Measurements from ENCODE around the gene PHF20.
"Not testable (repeated sequence)": the region's sequence is repeated elsewhere in the genome, so short reads cannot be mapped to it uniquely, and the experiment has no call there.

The PHF20 gene

DNA sequence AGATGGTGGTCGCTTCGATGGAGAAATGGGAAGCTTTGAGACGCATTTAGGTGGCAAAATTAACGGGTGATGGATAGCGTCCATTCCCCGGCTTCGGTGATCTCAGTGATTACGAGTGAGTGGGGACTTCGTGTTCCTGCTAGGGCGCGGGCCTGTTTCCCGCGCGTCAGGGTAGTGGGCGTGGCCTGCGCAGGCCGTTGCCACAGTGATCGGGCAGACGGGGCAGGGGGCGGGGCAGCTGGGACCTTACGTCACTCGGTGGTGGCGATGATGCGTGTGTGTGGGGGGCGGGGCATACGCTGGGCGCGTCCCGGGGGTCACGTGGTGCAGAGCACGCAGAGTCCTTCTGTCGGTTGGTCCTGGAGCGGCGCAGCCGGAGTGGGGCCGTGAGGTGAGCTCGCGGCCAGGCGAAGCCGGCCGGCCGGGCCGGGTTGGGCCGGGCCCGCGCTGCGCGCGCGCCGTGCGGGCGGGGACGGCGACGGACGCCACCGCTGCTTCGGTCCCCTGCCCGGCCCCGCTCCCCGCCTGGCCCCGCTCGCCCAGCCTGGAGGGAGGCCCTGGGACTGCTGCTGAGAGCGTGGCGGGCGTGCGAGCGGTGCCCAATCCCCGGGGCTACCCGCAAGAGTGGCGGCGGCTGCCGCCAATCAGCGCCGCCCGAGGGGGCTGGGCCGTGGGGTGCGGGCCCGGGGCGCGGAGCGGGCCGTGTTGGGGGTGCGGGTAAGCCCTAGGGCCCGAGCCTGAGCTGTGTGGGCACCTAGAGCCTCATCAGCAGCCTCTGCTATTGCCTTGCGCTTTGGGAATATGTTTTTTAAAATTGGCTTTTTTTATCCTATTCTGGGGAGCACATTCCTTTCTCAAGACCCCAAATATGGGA lies at the start of gene PHF20:
PHF20 (plus strand) TSS at position 327 of the 874 bp plus-strand sequence. CDS start 29,508 bp downstream, outside the sequence.
- peak; percentile 94 to 97 (median 95) for DNase-seq

DNA sequence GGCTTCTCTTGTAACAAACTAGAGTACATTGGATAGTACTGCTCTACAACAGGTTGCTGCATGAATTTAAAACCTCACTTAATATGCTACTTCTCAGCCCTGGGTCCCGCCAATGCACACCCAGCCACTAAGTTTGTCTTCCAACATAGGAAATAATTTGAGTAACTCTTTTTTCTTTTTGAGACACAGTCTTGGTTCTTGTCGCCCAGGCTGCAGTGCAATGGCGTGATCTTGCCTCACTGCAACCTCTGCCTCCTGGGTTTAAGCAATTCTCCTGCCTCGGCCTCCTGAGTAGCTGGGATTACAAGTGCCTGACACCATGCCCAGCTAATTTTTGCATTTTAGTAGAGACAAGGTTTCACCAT lies 48.6 kb upstream of the PHF20 start:
- DNase-seq, result not testable (repeated sequence)

DNA sequence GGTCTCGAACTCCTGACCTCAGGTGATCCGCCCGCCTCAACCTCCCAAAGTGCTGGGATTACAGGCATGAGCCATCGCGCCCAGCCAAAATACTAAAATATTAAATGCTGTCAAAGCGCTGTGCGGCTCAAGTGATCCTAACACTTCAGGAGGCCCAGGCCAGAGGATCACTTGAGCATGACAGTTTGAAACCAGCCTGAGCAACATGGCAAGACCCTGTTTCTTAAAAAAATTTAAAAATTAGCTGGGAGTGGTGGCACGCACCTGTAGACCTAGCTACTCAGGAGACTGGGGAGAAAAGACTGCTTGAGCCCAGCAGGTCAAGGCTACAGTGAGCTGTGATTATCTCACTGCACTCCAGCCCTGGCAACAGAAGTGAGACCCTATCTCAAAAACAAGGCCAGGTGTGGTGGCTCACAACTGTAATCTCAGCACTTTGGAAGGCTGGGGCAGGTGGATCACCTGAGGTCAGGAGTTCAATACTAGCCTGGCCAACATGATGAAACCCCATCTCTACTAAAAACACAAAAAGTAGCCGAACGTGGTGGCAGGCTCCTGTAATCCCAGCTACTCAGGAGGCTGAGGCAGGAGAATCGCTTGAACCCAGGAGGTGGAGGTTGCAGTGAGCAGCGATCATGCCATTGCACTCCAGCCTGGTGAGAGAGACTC lies 48.0 kb upstream of the PHF20 start:
- not testable (repeated sequence) for DNase-seq

DNA sequence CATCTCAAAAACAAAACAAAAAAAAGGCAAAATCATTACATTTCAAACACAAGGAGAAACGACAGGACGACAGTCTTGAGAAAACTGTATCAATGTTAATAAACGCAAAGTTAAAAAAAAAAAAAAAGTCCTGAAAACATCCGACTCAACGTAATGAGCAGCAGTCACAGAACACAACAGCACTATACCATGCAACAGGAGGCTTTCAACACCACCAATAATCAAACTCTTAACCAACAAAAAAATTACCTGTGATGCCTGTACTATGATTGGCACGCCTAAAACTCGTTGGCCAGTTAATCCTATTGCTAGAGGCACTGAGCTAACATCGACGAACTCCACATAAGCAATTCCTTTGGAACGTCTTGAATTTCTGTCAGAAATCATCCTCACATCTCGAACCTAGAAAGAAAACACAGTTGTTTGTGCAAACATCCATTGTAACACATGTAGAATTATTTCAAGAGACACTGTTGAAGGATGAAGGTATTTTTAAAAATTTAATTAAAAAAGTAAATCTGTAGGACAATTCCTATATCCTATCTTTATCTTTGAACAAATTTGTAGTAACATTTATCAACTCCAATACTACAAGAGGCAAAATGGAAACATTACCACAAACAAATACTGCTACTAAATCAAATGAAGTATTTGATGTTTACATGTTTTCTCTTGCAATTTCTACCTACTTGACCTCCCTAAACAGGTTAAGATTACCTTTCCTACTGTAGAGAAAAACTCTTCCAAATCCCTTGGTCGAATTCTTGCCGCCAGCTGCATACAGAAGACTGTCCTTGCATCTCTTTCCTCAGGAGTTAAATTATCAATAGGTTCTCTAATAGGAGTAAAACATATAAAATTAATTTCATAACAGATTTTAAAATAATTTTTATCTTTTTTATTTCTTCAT lies 47.2 kb upstream of the PHF20 start:
- DNase-seq, result no peak

DNA sequence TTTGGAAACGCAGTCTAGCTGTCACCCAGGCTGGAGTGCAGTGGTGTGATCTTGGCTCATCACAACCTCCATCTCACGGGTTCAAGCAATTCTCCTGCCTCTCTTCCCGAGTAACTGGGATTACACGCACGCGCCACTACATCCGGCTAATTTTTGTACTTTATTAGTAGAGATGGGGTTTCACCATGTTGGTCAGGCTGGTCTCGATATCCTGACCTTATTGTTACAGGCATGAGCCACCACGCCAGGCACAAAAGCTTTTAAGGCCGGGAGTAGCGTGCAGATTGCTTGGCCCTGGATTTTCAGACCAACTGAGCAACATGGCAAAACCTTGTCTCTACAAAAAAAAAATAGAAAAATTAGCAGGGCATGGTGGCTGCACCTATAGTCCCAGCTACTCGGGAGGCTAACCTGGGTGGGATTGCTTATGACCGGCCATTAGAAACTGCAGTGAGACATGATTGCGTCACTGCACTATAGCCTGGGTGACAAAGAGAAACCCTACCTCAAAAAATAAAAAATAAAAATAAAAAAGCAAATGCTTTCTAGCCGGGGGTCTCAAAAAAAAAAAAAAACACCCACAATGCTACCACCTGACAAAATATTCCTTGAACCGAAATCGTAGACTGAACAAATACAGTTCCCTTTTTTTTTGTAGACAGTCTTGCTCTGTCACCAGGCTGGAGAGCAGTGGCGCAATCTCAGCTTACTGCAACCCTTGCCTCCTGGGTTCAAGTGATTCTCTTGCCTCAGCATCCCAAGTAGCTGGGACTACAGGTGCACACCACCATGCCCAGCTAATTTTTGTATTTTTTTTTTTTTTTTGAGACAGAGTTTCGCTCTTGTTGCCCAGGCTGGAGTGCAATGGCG lies 44.7 kb upstream of the PHF20 start:
- no peak for DNase-seq

DNA sequence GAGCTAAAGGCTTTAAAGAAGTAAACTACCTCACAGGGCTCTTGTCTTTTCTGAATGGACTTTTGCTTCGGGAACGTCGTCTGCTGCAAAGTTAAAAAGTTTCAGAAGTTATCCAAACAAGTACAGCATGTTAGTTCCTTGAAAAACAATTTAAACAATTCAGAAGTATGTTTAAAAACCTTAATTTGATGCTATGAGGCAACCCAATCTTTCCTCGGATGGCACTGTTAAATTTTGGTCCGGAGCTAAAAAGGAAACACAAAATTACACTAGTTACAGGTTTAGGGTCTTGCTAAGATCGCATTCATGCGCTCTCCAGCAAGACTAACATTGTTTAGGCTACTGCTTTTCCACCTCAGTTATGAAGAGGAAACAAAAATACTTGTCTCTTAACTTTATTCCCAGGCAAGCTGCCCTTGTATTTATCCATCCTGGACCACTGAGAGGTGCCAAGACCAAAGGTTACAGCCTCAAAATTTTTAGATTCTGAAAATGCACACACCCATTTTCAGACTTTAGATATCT lies 42.5 kb upstream of the PHF20 start:
- DNase-seq, result no peak

DNA sequence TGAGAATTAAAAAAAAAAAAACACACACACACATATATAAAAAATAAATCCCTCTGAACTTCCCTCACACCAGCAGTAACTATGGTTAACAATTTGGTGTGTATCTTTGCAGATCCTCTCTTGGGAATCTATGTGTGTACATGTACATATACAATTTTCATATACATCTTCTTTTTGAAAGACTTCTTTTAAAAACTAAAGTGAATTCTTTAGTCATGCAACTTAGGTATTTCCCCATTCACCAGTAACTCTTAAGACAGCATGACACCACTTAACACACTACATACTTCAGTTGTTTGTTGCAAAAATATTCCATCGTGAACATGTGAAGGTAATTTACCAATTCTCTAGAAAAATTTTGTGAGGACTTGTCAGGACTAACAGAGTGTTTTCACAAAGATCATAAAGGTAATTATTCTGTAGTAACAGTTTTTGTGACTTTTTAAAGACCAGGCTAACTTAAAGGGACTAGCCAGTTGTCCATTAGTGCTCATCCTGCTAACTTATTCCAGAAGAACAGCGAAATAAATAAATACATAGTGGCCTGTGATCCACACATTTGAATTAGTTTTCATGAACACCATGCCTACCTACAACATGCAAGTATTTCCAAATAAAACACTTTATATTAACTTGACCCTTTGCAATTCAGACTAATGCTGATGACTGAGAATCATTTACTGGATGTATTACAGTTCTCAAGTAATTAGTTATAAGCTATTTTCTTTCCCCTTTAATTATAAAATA lies 41.8 kb upstream of the PHF20 start:
- DNase-seq, result no peak

DNA sequence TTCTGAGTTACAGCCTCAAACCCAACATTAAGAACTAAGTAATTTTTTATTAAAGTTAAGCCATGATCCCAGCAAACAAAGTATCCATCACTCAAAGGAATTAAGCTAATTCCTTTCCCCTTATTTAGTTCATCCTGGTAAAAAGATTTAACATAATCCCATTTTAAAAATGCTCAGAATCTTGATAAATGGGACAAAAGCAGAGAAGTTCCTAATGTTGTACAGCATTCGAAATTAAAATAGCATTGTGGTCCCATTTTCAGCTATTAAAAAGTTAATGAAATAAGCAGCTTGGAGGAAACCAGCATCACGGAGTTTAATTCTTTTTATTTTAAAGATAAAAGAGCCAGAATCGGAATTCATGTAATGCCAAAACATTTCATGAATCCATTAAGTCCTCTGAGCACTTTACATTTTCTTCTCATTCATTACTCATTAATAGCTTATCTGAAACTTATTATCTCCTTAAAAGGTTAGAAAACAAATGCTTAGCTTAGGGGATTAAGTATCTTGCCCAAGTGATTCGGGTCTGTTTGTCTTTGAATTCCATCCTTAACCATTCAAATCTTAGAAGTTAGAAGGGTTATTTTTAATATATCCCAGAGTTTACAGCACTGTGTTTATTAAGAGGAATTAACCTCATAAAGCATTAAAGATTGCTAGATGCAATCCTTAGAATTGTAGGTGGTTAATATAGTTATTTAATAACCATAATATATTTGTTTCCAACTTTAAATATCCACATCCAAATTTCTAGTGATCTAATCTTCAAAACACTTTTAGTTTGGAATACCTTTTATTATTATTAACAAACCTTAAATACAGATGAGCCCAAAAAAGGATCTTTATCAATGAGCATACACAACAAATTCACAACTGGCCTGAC lies 41.0 kb upstream of the PHF20 start:
- no peak for DNase-seq

DNA sequence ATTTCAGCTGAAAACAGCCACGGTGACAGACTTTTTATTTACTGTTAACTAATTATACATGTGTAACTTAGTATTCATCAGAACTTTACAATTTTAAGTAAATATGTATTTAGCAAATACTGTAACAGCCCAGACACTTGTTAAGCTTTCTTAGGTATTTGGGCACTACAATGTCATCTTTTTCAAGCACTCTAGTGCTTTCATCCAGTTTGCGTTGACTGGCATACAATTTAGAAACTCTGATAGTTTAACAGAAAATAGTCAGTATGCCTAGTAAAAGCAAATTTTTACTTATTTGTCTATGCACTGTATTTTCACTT lies 40.4 kb upstream of the PHF20 start:
- no peak for DNase-seq

DNA sequence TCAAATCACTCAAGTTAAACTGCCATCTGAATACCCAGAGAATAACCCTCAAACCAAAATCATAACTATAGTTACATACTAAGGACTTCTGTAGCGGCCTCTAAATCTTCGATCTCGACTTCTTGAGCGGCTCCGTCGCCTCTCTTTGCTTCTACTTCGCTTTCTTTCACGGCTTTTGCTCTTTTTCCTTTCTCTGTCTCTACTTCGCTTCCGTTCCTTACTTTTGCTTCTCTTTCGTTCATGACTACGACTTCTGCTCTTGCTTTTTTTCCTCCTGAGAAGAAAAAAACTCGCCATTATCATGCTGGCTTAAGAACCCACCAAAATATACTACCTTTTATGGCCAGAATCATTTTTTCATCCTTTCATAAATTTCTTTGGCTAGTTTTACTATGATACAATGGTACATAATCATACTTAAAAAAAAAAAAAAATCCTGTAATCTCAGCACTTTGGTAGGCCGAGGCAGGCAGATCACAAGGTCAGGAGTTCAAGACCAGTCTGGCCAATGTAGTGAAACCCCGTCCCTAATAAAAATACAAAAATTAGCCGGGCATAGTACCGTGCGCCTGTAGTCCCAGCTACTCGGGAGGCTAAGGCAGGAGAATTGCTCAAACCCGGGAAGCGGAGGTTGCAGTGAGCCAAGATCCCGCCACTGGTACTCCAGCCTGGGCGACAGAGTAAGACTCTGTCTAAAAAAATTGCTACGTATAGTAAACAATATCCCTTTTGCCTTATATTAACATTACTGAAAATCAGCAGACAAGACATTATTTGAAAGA lies 39.8 kb upstream of the PHF20 start:
- DNase-seq, result no peak

DNA sequence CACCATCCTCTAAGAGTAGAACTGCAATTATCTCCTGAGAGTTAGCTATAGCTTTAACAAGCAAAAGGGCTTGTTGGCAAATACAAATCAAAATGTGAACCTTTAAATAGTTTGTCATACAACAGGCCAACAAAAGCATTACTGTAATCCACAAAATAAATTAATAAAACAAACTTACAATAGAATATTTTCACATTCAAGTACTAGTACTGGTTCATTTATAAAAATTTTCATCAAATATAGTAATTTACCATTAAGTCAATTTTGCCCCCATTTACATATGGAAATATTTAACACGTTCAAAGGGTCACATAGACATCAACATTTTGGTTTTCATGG lies 39.2 kb upstream of the PHF20 start:
- no peak for DNase-seq

DNA sequence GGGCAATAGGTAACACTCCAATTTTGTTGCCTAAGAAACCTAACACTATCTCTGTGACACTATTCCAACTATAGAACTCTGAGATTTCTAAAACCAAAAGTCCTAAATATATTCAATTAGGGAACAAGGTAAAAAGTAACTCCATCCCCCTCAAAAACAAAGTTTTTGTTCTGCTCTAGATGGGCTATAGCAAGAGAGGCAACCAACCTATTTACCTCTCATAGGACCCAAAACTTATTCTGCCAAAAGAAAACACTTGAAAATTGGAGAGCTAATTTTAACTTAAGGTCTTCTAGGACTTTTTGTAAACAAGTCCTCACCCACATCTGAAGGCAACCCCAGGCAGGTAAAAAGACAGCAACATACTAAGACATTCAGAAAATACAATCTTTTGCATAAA lies 37.4 kb upstream of the PHF20 start:
- no peak for DNase-seq

DNA sequence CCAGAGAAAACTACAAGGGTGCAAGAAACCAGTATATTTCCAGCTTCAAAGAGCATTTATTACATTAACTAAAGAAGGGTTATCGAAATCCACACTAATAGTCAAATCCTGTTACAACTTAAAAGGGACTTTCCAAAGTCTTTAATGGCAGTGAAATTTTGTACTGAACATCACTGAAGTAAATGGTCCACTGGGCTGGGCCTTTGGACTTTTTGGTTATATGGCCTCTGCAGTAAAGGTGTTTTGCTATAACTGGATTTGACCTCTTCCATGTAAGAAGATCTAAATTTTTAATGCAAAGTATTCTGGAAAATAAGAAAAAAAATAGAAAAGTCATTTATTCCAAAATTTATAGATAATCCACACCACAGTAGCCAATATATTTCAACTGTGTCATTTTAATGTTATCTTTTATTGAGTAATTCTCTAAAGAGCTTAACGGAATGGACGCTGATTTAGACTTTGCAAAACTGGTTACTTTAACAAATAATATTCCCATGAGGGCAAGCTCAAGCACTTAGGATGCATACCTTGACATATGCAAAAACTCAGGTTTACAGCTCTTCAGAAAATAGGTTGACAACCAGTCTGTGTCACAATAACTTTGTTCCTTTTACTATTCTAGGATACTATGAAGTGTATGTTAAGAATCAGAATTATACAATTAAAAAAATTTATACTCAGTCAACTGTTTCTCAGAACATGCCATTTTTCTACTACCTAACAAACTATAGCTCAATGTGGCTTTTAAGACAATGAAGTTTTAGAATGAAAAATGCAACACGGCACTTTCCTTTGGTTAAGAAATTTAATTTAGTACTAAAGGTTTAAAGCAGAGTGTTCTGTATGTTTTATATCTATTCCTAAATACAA lies 36.8 kb upstream of the PHF20 start:
- DNase-seq, result no peak

DNA sequence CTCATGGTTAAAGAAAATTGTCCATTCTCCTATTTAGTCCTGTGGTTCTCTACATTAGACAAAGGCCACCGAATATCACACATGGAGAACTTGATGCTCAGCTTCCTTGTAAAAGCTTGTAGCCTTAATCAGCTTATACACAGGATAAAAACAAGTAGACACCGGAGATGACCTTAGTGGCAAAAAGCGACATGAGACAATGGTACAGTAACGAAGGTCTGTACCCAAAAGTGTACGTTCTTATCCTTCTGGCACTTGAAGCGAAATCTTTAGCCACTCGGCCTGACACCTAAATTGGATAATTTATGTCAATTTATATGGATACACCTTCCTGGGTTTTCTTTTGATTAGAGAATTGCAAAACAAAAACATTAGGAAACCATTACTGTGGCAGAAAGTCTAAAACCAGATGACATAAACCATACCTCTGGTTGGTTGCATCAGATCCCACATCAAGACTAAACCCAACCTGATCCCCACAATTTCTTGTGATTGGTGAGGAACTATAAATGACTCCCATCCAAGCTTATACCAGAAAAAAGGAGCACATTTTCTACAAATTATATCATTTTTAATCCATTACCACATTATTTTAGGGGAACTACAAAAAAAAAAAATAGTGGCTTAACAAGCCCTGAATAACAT lies 35.9 kb upstream of the PHF20 start:
- no peak for DNase-seq

DNA sequence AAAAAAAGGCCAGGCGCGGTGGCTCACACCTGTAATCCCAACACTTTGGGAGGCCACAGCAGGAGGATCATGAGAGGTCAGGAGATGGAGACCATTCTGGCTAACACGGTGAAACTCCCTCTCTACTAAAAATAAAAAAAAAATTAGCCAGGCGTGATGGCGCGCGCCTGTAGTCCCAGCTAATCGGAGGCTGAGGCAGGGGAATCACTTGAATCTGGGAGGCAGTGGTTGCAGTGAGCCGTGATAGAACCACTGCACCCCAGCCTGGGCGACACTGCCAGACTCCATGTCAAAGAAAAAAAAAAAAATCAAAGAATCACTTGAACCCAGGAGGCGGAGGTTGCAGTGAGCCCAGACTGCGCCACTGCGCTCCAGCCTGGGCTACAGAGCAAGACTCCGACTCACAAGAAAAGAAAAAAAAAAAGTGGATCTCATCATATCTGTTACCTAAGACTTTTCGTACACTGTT lies 33.9 kb upstream of the PHF20 start:
- no peak for DNase-seq

DNA sequence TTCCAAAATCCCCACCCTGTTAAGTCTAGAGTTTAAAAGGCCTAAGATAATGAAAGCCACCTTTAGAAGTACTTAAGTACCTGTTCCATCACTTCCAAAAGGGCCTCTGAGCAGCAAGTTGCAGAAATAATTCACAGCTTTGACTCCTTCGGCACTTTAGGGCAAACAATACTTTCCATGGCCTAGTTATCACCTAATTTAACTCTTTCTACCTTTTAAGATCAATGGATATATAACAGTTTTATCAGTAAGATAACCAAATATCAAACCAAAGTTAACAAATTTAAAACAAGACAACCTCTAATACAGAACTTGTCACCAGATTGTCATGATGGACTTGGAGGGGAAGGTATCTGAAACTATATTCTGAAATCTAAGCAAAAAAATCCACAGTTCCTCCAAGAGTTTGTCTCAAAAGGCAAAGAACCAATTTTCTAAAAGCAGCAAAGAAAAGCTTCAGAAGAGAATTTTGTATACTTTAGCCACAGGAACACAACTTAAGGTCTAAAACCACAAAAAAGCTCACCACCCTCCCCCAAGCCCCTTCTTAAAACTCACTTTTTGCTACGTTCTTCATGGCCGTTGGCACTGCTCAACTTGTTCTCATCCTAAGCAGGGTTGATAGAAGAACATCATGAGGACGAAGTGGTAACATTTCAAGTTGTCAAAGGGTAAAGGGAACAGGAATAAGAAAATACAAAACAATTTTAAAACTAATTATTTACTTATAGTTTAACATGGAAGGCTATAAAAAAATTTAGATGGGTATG lies 33.2 kb upstream of the PHF20 start:
- no peak for DNase-seq
